ENCODE results near the gene TRIM2.

TRIM2 gene

GRCh38 chr4:153342751-153343552 is 138.7 kb downstream of the TRIM2 start:
- DNase-seq, result no peak

- peak; percentile 95 for DNase-seq
Measured at GRCh38 chr4:153344131-153345011, 140.1 kb downstream of the TRIM2 start, which contains the start of gene MND1. MND1 (plus strand) TSS chr4:153344688; CDS start chr4:153344738, 50 bp downstream.

GRCh38 chr4:153345012-153345981 is 141.1 kb downstream of the TRIM2 start:
- DNase-seq, result peak; percentile 83

GRCh38 chr4:153346031-153346430 is 141.8 kb downstream of the TRIM2 start:
- no peak for DNase-seq

- peak; percentile 21 for DNase-seq
Measured at GRCh38 chr4:153346563-153346962, 142.3 kb downstream of the TRIM2 start.

GRCh38 chr4:153347117-153347516 is 142.9 kb downstream of the TRIM2 start:
- no peak for DNase-seq

- DNase-seq, result no peak
Measured at GRCh38 chr4:153348006-153348405, 143.8 kb downstream of the TRIM2 start.

GRCh38 chr4:153349206-153349805 is 145.1 kb downstream of the TRIM2 start:
- DNase-seq, result no peak

GRCh38 chr4:153362184-153362583 is 157.9 kb downstream of the TRIM2 start:
- DNase-seq, result no peak

GRCh38 chr4:153364061-153364460 is 159.8 kb downstream of the TRIM2 start:
- no peak for DNase-seq

GRCh38 chr4:153365003-153365402 is 160.8 kb downstream of the TRIM2 start:
- DNase-seq, result no peak

GRCh38 chr4:153366486-153366885 is 162.2 kb downstream of the TRIM2 start:
- no peak for DNase-seq

GRCh38 chr4:153367092-153367491 is 162.8 kb downstream of the TRIM2 start:
- DNase-seq, result no peak

GRCh38 chr4:153369021-153369420 is 164.8 kb downstream of the TRIM2 start:
- DNase-seq, result no peak

- no peak for DNase-seq
Measured at GRCh38 chr4:153371701-153372234, 167.5 kb downstream of the TRIM2 start.

GRCh38 chr4:153372967-153373562 is 168.8 kb downstream of the TRIM2 start:
- no peak for DNase-seq

- no peak for DNase-seq
Measured at GRCh38 chr4:153374442-153374841, 170.2 kb downstream of the TRIM2 start.

GRCh38 chr4:153375303-153375702 is 171.1 kb downstream of the TRIM2 start:
- no peak for DNase-seq

GRCh38 chr4:153383131-153383530 is 178.9 kb downstream of the TRIM2 start:
- DNase-seq, result no peak

- DNase-seq, result no peak
Measured at GRCh38 chr4:153384160-153384559, 179.9 kb downstream of the TRIM2 start.

- no peak for DNase-seq
Measured at GRCh38 chr4:153385784-153386183, 181.5 kb downstream of the TRIM2 start.

All from retina (tissue), 1 donor.